ENCODE data around the gene TTC28.

Gene TTC28

GRCh38 chr22:28279888-28280287, 399.8 kb downstream of the TTC28 start:
- peaks cover 33% of the 10 kb centered on the region for H4K20me1 ChIP-seq (ENCODE audit: insufficient read depth, low read length, poor library complexity, severe bottlenecking)
- no peak overlapping the region for H3K4me3 ChIP-seq (ENCODE audit: low read length, poor library complexity, severe bottlenecking)
- H3K27me3 ChIP-seq (ENCODE audit: insufficient read depth, low read length, poor library complexity, severe bottlenecking) = no peaks in the 10 kb centered on the region
- H3K4me1 ChIP-seq (ENCODE audit: insufficient read depth, low read length, poor library complexity, severe bottlenecking) = peaks cover 22% of the 10 kb centered on the region
- H3K9ac ChIP-seq (ENCODE audit: low read depth, low read length, poor library complexity, severe bottlenecking) = no peak overlapping the region
- peaks cover 44% of the 10 kb centered on the region for H3K79me2 ChIP-seq (ENCODE audit: insufficient read depth, low read length)
- H3K4me2 ChIP-seq (ENCODE audit: low read depth, low read length, poor library complexity, severe bottlenecking) = no peak overlapping the region
- TF ChIP-seq, protein P1, sequence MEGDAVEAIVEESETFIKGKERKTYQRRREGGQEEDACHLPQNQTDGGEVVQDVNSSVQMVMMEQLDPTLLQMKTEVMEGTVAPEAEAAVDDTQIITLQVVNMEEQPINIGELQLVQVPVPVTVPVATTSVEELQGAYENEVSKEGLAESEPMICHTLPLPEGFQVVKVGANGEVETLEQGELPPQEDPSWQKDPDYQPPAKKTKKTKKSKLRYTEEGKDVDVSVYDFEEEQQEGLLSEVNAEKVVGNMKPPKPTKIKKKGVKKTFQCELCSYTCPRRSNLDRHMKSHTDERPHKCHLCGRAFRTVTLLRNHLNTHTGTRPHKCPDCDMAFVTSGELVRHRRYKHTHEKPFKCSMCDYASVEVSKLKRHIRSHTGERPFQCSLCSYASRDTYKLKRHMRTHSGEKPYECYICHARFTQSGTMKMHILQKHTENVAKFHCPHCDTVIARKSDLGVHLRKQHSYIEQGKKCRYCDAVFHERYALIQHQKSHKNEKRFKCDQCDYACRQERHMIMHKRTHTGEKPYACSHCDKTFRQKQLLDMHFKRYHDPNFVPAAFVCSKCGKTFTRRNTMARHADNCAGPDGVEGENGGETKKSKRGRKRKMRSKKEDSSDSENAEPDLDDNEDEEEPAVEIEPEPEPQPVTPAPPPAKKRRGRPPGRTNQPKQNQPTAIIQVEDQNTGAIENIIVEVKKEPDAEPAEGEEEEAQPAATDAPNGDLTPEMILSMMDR (conservative IDR thresholded peaks at IDR 0.05; ENCODE audit: low read length) = no peak
- TF ChIP-seq EZH2phosphoT487 (IDR thresholded peaks at IDR 0.05; ENCODE audit: borderline replicate concordance) = no peak
- no peaks in the 10 kb centered on the region for H3K9me3 ChIP-seq (ENCODE audit: insufficient read depth, low read depth, low read length)
- H3F3A ChIP-seq (ENCODE audit: low read depth) = no peaks in the 10 kb centered on the region
- H3K9me2 ChIP-seq (replicated peaks; ENCODE audit: low read depth, low read length) = no peaks in the 10 kb centered on the region
- no peak overlapping the region for H2AFZ ChIP-seq (ENCODE audit: low read length)
- H3K36me3 ChIP-seq (ENCODE audit: insufficient read depth, low read length) = peaks cover 14% of the 10 kb centered on the region; the same call in 1 of the 2 replicates

- no peak for TF ChIP-seq EZH2phosphoT487 (IDR thresholded peaks at IDR 0.05; ENCODE audit: borderline replicate concordance)
- TF ChIP-seq, protein P1 (conservative IDR thresholded peaks at IDR 0.05; ENCODE audit: low read length) = no peak
- Histone ChIP-seq H3K36me3 (ENCODE audit: insufficient read depth, low read length) (peaks cover 14% of the 10 kb centered on the region), H2AFZ (ENCODE audit: low read length) (no peak overlapping the region), H4K20me1 (ENCODE audit: insufficient read depth, low read length, poor library complexity, severe bottlenecking) (peaks cover 7% of the 10 kb centered on the region), H3K4me3 (ENCODE audit: low read length, poor library complexity, severe bottlenecking) (no peak overlapping the region), H3K27me3 (ENCODE audit: insufficient read depth, low read length, poor library complexity, severe bottlenecking) (no peaks in the 10 kb centered on the region), H3K4me1 (ENCODE audit: insufficient read depth, low read length, poor library complexity, severe bottlenecking) (peaks cover 3% of the 10 kb centered on the region), H3K9me2 (replicated peaks; ENCODE audit: low read depth, low read length) (no peaks in the 10 kb centered on the region), H3F3A (ENCODE audit: low read depth) (no peaks in the 10 kb centered on the region), H3K79me2 (ENCODE audit: insufficient read depth, low read length) (peaks cover 92% of the 10 kb centered on the region), H3K9ac (ENCODE audit: low read depth, low read length, poor library complexity, severe bottlenecking) (no peak overlapping the region), H3K4me2 (ENCODE audit: low read depth, low read length, poor library complexity, severe bottlenecking) (no peak overlapping the region), H3K9me3 (ENCODE audit: insufficient read depth, low read depth, low read length) (no peaks in the 10 kb centered on the region)
Measured at GRCh38 chr22:28269277-28269676, 410.4 kb downstream of the TTC28 start.

DNA sequence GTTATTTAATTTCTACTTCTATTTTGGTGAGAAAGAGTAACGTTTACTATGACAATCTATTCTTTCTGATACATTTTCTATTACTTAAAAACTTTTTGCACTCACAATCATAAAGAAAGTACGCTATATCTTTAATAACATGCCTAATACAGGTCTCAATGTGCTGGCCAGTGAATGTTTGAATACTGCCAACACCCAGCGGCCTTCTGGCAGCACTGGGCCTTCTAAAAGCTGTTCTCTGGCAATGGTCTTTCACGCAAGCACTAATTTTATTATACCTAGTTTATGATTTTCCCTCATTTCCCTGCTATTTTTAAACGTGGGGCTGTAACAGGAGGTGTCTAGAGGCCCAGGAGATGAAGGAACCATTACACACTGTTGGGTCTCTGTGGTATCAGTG, 410.8 kb downstream of the TTC28 start:
- peaks cover 7% of the 10 kb centered on the region for H4K20me1 ChIP-seq (ENCODE audit: insufficient read depth, low read length, poor library complexity, severe bottlenecking)
- no peak overlapping the region for H2AFZ ChIP-seq (ENCODE audit: low read length)
- no peaks in the 10 kb centered on the region for H3K9me2 ChIP-seq (replicated peaks; ENCODE audit: low read depth, low read length)
- no peaks in the 10 kb centered on the region for H3K27me3 ChIP-seq (ENCODE audit: insufficient read depth, low read length, poor library complexity, severe bottlenecking)
- H3K36me3 ChIP-seq (ENCODE audit: insufficient read depth, low read length) = peaks cover 19% of the 10 kb centered on the region
- H3K9me3 ChIP-seq (ENCODE audit: insufficient read depth, low read depth, low read length) = no peaks in the 10 kb centered on the region
- H3K4me1 ChIP-seq (ENCODE audit: insufficient read depth, low read length, poor library complexity, severe bottlenecking) = peaks cover 3% of the 10 kb centered on the region
- H3K79me2 ChIP-seq (ENCODE audit: insufficient read depth, low read length) = peaks cover 92% of the 10 kb centered on the region
- no peak overlapping the region for H3K4me3 ChIP-seq (ENCODE audit: low read length, poor library complexity, severe bottlenecking)
- H3K9ac ChIP-seq (ENCODE audit: low read depth, low read length, poor library complexity, severe bottlenecking) = no peak overlapping the region
- H3F3A ChIP-seq (ENCODE audit: low read depth) = no peaks in the 10 kb centered on the region
- TF ChIP-seq, protein P1 (conservative IDR thresholded peaks at IDR 0.05; ENCODE audit: low read length) = no peak
- TF ChIP-seq EZH2phosphoT487 (IDR thresholded peaks at IDR 0.05; ENCODE audit: borderline replicate concordance) = no peak
- H3K4me2 ChIP-seq (ENCODE audit: low read depth, low read length, poor library complexity, severe bottlenecking) = no peak overlapping the region

All from Loucy (cell line).